ENCODE results near the gene CAPN13. TPM values are rescaled to one million over a fixed set of nuclear protein-coding genes. Genes with fewer than 3 reads are reported as not detected.
"Not testable (repeated sequence)": the region's sequence is repeated elsewhere in the genome, so short reads cannot be mapped to it uniquely, and the experiment has no call there.

The CAPN13 gene
- total RNA-seq, 1 donor from 2014 or later: not detected

- Mint-ChIP-seq H3K9me3 (peaks cover 40% of the 10 kb centered on the region), H3K36me3 (peaks cover 9% of the 10 kb centered on the region), H3K27ac (no peak overlapping the region), H3K27me3 (ENCODE audit: low read depth) (no peaks in the 10 kb centered on the region), H3K4me3 (no peak overlapping the region), H3K4me1 (peaks cover 10% of the 10 kb centered on the region)
- TF ChIP-seq CTCF (IDR thresholded peaks at IDR 0.05; ENCODE audit: unreplicated experiment): no peak
- DNase-seq (ENCODE audit: low spot score in 2 of 2, unreplicated experiment in 2 of 2): peak in 1 of 2 experiments; percentile 3
These were observed 102.2 kb downstream of the CAPN13 start for GRCh38 chr2:30705056-30705455.

GRCh38 chr2:30704309-30705020, 102.8 kb downstream of the CAPN13 start:
- H3K9me3 Mint-ChIP-seq: peaks cover 44% of the 10 kb centered on the region

GRCh38 chr2:30702694-30703093, 104.6 kb downstream of the CAPN13 start:
- TF ChIP-seq CTCF (IDR thresholded peaks at IDR 0.05; ENCODE audit: unreplicated experiment): no peak
- no peak overlapping the region for H3K4me3 Mint-ChIP-seq
- peaks cover 56% of the 10 kb centered on the region for H3K9me3 Mint-ChIP-seq
- no peak for DNase-seq (ENCODE audit: low spot score in 2 of 2, unreplicated experiment in 2 of 2)
- H3K27ac Mint-ChIP-seq: no peak overlapping the region
- H3K27me3 Mint-ChIP-seq (ENCODE audit: low read depth): no peaks in the 10 kb centered on the region
- peaks cover 9% of the 10 kb centered on the region for H3K36me3 Mint-ChIP-seq
- peaks cover 10% of the 10 kb centered on the region for H3K4me1 Mint-ChIP-seq

More at GRCh38 chr2:30704309-30705020, 102.8 kb downstream of the CAPN13 start:
- no peak for TF ChIP-seq CTCF (IDR thresholded peaks at IDR 0.05; ENCODE audit: unreplicated experiment)
- H3K27me3 Mint-ChIP-seq (ENCODE audit: low read depth): no peaks in the 10 kb centered on the region
- H3K36me3 Mint-ChIP-seq: peaks cover 9% of the 10 kb centered on the region
- no peak for DNase-seq (ENCODE audit: low spot score in 2 of 2, unreplicated experiment in 2 of 2)
- H3K4me3 Mint-ChIP-seq: no peak overlapping the region
- peaks cover 10% of the 10 kb centered on the region for H3K4me1 Mint-ChIP-seq
- H3K27ac Mint-ChIP-seq: no peak overlapping the region

DNA sequence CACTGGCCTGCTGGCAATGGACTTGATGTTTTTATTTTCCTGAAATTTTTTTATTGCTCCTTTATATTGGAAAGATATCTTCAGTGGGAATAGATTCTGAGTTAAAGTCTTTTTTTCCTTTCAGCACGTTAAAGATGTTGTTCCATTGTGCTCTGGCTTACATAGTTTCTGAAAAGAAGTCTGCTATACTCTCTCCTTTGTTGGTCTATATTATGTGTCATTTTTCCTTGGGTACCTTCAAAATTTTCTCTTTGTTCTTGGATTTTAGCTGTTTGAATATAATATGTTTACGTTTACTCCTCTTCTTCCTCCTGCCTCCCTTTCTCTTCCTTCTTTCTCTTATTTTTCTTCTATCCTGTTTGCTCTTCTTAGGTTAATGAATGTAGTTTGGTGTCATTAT, 105.5 kb downstream of the CAPN13 start:
- Mint-ChIP-seq H3K9me3 (peaks cover 58% of the 10 kb centered on the region), H3K4me3 (no peak overlapping the region), H3K4me1 (peaks cover 9% of the 10 kb centered on the region), H3K27me3 (ENCODE audit: low read depth) (no peaks in the 10 kb centered on the region), H3K27ac (no peak overlapping the region), H3K36me3 (peaks cover 9% of the 10 kb centered on the region)
- TF ChIP-seq CTCF (IDR thresholded peaks at IDR 0.05; ENCODE audit: unreplicated experiment): no peak
- no peak for DNase-seq (ENCODE audit: low spot score in 2 of 2, unreplicated experiment in 2 of 2)

DNA sequence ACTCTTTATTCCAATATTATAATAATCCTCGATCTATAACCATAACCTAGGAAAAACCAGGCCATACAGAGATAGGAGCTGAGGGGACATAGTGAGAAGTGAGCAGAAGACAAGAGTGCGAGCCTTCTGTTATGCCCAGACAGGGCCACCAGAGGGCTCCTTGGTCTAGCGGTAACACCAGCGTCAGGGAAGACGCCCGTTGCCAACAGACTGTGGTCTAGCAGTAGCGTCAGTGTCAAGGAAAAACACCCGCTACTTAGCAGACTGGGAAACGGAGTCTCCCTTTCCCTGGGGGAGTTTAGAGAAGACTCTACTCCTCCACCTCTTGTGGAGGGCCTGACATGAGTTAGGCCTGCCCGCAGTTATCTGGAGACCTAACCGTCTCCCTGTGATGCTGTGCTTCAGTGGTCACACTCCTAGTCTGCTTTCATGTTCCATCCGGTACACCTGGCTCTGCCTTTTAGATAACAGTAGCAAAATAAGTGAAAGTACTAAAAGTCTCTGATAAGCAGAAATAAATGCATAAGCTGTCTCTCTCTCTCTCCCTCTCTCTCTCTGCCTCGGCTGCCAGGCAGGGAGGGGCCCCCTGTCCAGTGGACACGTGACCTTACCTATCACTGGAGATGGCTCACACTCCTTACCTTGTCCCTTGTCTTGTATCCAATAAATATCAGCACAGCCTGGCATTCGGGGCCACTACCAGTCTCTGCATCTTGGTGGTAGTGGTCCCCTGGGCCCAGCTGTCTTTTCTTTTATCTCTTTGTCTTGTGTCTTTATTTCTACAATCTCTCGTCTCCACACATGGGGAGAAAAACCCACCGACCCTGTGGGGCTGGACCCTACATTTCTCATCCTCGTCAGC, 109.8 kb downstream of the CAPN13 start:
- H3K9me3 Mint-ChIP-seq: peaks cover 41% of the 10 kb centered on the region
- not testable (repeated sequence) for H3K27me3 Mint-ChIP-seq (ENCODE audit: low read depth); H3K36me3 Mint-ChIP-seq; H3K4me1 Mint-ChIP-seq; H3K27ac Mint-ChIP-seq; H3K4me3 Mint-ChIP-seq
- peak in 1 of 2 experiments; percentile 11 for DNase-seq (ENCODE audit: low spot score in 2 of 2, unreplicated experiment in 2 of 2)

DNA sequence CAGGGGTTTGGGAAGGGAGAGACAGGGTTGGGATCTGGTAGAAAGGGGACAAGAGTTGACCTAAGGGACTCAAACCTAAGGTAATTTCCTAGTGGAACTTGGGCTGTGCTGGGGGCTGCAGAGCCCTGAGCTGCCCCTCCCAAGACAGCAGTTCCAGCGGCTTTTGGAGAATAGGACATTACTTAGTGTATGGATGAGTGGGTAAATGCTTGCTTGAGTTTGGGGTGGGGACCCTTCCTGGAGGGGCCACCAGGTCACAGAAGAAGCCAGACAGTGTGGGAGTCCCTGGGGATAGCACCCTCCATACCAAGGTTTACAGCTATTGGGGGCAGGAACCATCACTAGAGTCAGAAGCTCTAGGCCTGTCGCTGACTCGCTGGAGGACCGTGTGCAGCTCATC, 111.5 kb downstream of the CAPN13 start:
- Mint-ChIP-seq H3K9me3 (peaks cover 25% of the 10 kb centered on the region), H3K4me3 (no peak overlapping the region), H3K4me1 (no peaks in the 10 kb centered on the region), H3K27ac (no peak overlapping the region), H3K27me3 (ENCODE audit: low read depth) (no peaks in the 10 kb centered on the region), H3K36me3 (peaks cover under 1% of the 10 kb centered on the region)
- DNase-seq (ENCODE audit: low spot score in 2 of 2, unreplicated experiment in 2 of 2): peak in 1 of 2 experiments; percentile 10
- no peak for TF ChIP-seq CTCF (IDR thresholded peaks at IDR 0.05; ENCODE audit: unreplicated experiment)
